BE2C (cell line): ENCODE results near the gene DBR1. TPM values are rescaled to one million over a fixed set of nuclear protein-coding genes. Genes with fewer than 3 reads are reported as not detected.

ENCODE experiments used
- DNase-seq: peaks from one replicate; pipeline ENCODE4 v3.0.0-alpha.2; 2020
- H3K27me3 ChIP-seq: fragments of 250-450 bp; sonication (Bioruptor Pico); 2 replicates; pipeline ENCODE4 v1.5.1; 2020; ENCODE audit warnings: mild to moderate bottlenecking
- H3K36me3 ChIP-seq: fragments of 250-450 bp; sonication (Bioruptor Pico); 2 replicates; pipeline ENCODE4 v1.5.1; 2020; ENCODE audit warnings: mild to moderate bottlenecking
- H3K4me1 ChIP-seq: fragments of 250-450 bp; sonication (Bioruptor Pico); 2 replicates; pipeline ENCODE4 v1.5.1; 2020
- H3K4me3 ChIP-seq: 2 replicates; pipeline ENCODE4 v1.5.1; 2011; ENCODE audit warnings: low read depth, low read length
- H3K9me3 ChIP-seq: fragments of 250-450 bp; sonication (Bioruptor Pico); 2 replicates; pipeline ENCODE4 v1.5.1; 2020
- polyA plus RNA-seq: library from polyadenylated mRNA; unstranded; fragments of >200 nt; gene quantifications from one replicate; pipeline ENCODE4 v1.2.1, GENCODE V29; 2012; ENCODE audit warnings: low read depth, missing spikeins; ENCODE audit not compliant: insufficient read length, insufficient read depth
- TF ChIP-seq, protein P1 (sequence below): IDR thresholded peaks from 2 replicates; pipeline ENCODE4 v1.5.1; 2012; ENCODE audit warnings: mild to moderate bottlenecking, low read depth, low read length

The DBR1 gene, protein sequence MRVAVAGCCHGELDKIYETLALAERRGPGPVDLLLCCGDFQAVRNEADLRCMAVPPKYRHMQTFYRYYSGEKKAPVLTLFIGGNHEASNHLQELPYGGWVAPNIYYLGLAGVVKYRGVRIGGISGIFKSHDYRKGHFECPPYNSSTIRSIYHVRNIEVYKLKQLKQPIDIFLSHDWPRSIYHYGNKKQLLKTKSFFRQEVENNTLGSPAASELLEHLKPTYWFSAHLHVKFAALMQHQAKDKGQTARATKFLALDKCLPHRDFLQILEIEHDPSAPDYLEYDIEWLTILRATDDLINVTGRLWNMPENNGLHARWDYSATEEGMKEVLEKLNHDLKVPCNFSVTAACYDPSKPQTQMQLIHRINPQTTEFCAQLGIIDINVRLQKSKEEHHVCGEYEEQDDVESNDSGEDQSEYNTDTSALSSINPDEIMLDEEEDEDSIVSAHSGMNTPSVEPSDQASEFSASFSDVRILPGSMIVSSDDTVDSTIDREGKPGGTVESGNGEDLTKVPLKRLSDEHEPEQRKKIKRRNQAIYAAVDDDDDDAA
- polyA plus RNA-seq = 16.3 TPM

DNA sequence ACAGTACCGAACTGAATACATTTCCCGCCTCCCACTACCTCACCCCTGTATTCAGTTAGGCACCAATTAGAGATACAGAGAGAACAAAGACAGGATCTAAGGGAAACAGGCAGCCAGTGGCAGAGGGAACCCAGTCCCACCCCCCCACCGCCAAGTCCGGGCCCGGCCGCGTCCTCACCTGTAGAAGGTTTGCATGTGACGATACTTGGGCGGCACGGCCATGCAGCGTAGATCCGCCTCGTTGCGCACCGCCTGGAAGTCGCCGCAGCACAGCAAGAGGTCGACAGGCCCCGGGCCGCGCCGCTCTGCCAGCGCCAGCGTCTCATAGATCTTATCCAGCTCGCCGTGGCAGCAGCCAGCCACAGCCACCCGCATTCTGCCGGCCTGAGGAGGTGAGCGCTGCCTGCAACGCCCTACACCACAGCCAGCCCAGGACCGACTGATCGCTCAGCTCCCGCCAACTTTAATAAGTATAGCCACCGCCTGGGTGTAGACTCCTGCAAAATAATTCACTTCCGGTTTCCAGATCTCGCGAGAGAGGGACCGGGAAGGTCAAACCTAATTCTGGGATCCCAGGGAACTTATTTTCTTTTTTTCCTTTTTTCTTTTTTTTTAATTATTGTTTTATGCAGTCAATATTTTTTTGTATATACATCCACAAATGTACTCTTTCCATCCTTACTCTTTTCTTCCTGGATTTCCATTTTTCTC lies at the start of gene DBR1:
TSS of gene DBR1 (minus strand) at position 501 of the 711 bp plus-strand sequence. CDS start at position 375, 126 bp downstream.
- peaks cover 21% of the 10 kb centered on the region for H3K36me3 ChIP-seq
- peak within 1 kb of the TSS; percentile 70 for H3K4me3 ChIP-seq
- H3K4me1 ChIP-seq = no peaks in the 10 kb centered on the region
- H3K27me3 ChIP-seq = no peaks in the 10 kb centered on the region
- DNase-seq = peak; percentile 87
- TF ChIP-seq, protein P1, sequence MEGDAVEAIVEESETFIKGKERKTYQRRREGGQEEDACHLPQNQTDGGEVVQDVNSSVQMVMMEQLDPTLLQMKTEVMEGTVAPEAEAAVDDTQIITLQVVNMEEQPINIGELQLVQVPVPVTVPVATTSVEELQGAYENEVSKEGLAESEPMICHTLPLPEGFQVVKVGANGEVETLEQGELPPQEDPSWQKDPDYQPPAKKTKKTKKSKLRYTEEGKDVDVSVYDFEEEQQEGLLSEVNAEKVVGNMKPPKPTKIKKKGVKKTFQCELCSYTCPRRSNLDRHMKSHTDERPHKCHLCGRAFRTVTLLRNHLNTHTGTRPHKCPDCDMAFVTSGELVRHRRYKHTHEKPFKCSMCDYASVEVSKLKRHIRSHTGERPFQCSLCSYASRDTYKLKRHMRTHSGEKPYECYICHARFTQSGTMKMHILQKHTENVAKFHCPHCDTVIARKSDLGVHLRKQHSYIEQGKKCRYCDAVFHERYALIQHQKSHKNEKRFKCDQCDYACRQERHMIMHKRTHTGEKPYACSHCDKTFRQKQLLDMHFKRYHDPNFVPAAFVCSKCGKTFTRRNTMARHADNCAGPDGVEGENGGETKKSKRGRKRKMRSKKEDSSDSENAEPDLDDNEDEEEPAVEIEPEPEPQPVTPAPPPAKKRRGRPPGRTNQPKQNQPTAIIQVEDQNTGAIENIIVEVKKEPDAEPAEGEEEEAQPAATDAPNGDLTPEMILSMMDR = no peak
- no peaks in the 10 kb centered on the region for H3K9me3 ChIP-seq

DNA sequence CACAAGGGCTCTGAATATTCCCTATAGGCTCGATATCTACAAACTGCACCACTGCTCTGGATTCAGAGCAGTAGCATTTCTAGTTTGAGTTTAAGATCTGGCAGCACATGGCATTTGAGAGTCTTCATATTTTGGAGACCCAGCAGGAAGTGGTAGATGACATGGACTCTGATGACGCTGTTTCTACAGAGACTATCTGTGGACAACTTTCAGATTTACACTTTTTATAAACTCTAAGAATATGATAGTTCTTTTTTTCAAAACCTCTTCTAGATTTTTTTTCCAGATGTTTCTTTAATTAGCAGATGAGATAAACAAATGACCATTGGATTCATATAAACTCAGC lies 48.2 kb upstream of the DBR1 start:
- no peak for DNase-seq
- Histone ChIP-seq H3K9me3 (no peaks in the 10 kb centered on the region), H3K36me3 (peaks cover 43% of the 10 kb centered on the region), H3K4me1 (no peaks in the 10 kb centered on the region), H3K27me3 (no peaks in the 10 kb centered on the region), H3K4me3 (no peak overlapping the region)
- TF ChIP-seq, protein P1 = no peak

DNA sequence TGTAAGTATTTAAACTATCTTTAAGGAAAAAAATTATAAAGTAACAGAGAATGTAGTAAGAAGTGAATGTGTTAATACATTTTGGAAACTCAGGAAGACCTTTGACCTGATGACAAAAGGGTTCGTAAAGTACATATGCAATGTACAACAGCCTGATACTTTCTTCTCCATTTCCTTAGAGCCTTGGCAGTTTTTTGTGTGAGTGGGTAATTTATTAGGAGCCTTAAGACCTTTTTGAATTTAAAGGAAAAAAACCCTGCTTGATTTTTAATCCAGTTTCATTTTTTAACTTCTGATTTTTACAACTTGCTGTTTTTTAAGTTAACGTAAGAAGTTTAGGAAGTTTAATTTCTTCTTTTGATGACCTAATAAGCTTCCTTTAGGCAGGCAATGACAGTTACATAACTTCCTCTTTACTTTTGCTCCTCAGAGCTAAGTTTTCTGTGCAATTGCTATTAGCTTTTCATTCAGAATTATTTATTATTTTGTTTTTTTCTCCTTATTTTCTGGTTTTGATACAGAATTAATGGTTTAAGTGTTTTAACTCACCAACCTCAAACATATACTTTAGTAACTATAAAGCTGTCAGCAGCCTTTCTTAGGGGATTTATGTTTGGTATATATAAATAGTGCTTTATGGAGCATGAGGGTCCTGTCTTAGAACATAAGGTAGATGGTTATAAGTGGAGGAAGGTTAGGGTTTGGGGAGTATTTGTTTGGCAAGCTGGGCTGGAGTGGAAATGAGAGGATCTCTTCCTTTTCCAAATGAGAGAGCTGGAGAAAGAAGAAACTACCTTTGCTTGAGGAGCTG lies 47.6 kb upstream of the DBR1 start:
- Histone ChIP-seq H3K4me1 (no peaks in the 10 kb centered on the region), H3K27me3 (no peaks in the 10 kb centered on the region), H3K4me3 (no peak overlapping the region), H3K9me3 (no peaks in the 10 kb centered on the region), H3K36me3 (peaks cover 37% of the 10 kb centered on the region)
- DNase-seq = no peak
- TF ChIP-seq, protein P1 = no peak

DNA sequence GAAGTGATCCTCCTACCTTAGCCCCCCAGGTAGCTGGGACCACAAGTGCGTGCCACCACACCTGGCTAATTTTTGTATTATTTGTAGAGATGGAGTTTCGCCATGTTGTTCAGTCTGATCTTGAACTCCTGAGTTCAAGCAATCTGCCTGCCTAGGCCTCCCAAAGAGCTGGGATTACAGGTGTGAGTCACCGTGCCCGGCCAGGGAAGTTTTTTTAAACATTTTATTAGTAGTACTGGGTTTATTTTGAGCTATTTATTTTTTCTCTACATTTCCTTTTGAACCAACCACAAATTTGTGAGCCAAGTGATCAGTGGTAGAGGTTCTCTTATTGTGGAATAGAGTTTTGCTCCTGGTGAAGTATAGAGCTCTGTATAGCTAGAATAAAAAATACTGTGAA lies 46.1 kb upstream of the DBR1 start:
- H3K4me3 ChIP-seq = no peak overlapping the region
- DNase-seq = no peak
- H3K27me3 ChIP-seq = no peaks in the 10 kb centered on the region
- no peaks in the 10 kb centered on the region for H3K4me1 ChIP-seq
- TF ChIP-seq, protein P1 = no peak
- H3K9me3 ChIP-seq = no peaks in the 10 kb centered on the region
- H3K36me3 ChIP-seq = peaks cover 25% of the 10 kb centered on the region

DNA sequence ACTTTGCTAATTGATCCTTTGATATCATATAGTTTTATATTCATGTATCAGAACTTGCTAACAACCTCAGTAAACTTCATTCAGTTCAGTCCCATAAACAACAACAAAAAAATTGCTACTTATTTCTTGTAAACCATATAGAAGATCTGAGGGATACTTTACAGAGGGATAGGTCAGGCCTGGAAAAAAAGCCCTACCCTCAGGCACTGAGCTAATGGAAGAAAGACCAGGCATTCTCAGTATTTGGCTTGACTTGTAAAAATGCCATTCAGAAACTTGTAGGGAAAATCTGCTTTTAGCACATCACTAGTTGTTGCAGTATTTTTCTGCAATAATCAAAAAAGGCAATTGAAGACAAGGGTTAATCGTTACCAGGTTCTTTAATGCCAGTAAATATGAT lies 45.5 kb upstream of the DBR1 start:
- no peaks in the 10 kb centered on the region for H3K9me3 ChIP-seq
- H3K4me3 ChIP-seq = no peak overlapping the region
- H3K27me3 ChIP-seq = no peaks in the 10 kb centered on the region
- DNase-seq = no peak
- TF ChIP-seq, protein P1 = no peak
- no peaks in the 10 kb centered on the region for H3K4me1 ChIP-seq
- H3K36me3 ChIP-seq = peaks cover 19% of the 10 kb centered on the region
